Mesenchymal stem cell (in vitro differentiated cells and primary cell): Measurements from ENCODE around the gene POLR2H.

ENCODE experiments used
- DNase-seq: peaks from one replicate; pipeline ENCODE4 v3.0.0-alpha.2; 2013
- H2AFZ ChIP-seq: one replicate; pipeline ENCODE4 v1.6.1; 2013; ENCODE audit warnings: low read depth, mild to moderate bottlenecking, control low read depth, inconsistent platforms, low read length, moderate library complexity
- H2AK5ac ChIP-seq: 2 replicates; pipeline ENCODE4 v1.6.1; 2013; ENCODE audit warnings: low read length, moderate library complexity, mild to moderate bottlenecking, inconsistent platforms; ENCODE audit not compliant: severe bottlenecking
- H2BK120ac ChIP-seq: one replicate; pipeline ENCODE4 v1.6.1; 2013; ENCODE audit warnings: low read depth, mild to moderate bottlenecking, inconsistent platforms, low read length, moderate library complexity
- H2BK12ac ChIP-seq, 2 experiments: one replicate each; pipeline ENCODE4 v1.6.1; 2013; ENCODE audit warnings: inconsistent platforms in 2 of 2, low read length in 2 of 2, mild to moderate bottlenecking in 2 of 2, moderate library complexity in 2 of 2, control low read depth in 1 of 2
- H2BK15ac ChIP-seq: one replicate; pipeline ENCODE4 v1.6.1; 2013; ENCODE audit warnings: mild to moderate bottlenecking, low read depth, inconsistent platforms; ENCODE audit not compliant: poor library complexity, severe bottlenecking
- H2BK5ac ChIP-seq: 2 replicates; pipeline ENCODE4 v1.6.1; 2013; ENCODE audit warnings: low read depth, mild to moderate bottlenecking, low read length, control low read depth, inconsistent platforms; ENCODE audit not compliant: poor library complexity, severe bottlenecking
- H3K14ac ChIP-seq, 2 experiments: one replicate each; pipeline ENCODE4 v1.6.1; 2013; ENCODE audit warnings: inconsistent platforms in 2 of 2, low read length in 2 of 2, control low read depth in 1 of 2, mild to moderate bottlenecking in 1 of 2, moderate library complexity in 1 of 2
- H3K18ac ChIP-seq, 2 experiments: one replicate each; pipeline ENCODE4 v1.6.1; 2013; ENCODE audit warnings: inconsistent platforms in 2 of 2, low read length in 2 of 2, control low read depth in 1 of 2, low read depth in 1 of 2, mild to moderate bottlenecking in 1 of 2
- H3K23ac ChIP-seq, 2 experiments: one replicate each; pipeline ENCODE4 v1.6.1; 2013; ENCODE audit warnings: inconsistent platforms in 2 of 2, low read length in 2 of 2, mild to moderate bottlenecking in 2 of 2, moderate library complexity in 2 of 2, control low read depth in 1 of 2
- H3K27ac ChIP-seq: 2 replicates; pipeline ENCODE4 v1.5.1; 2013; ENCODE audit warnings: mild to moderate bottlenecking, moderate library complexity, low read length, control low read depth, inconsistent platforms; ENCODE audit not compliant: poor library complexity, severe bottlenecking
- H3K27me3 ChIP-seq, 2 experiments: 2 replicates each; pipeline versions ENCODE4 v1.6.1 to v1.7.0; 2013; ENCODE audit warnings: low read length in 2 of 2, mild to moderate bottlenecking in 2 of 2, moderate library complexity in 2 of 2, control low read depth in 1 of 2, inconsistent platforms in 1 of 2; ENCODE audit not compliant: control insufficient read depth in 1 of 2, insufficient read depth in 1 of 2
- H3K36me3 ChIP-seq, 2 experiments: 2 replicates each; pipeline versions ENCODE4 v1.6.1 to v1.7.0; 2013; ENCODE audit warnings: low read length in 2 of 2, control low read depth in 1 of 2, inconsistent platforms in 1 of 2, low read depth in 1 of 2, mild to moderate bottlenecking in 1 of 2; ENCODE audit not compliant: insufficient read depth in 2 of 2, control insufficient read depth in 1 of 2
- H3K4ac ChIP-seq, 2 experiments: one replicate each; pipeline ENCODE4 v1.6.1; 2013; ENCODE audit warnings: inconsistent platforms in 2 of 2, low read length in 2 of 2, mild to moderate bottlenecking in 2 of 2, moderate library complexity in 2 of 2, control low read depth in 1 of 2, low read depth in 1 of 2
- H3K4me1 ChIP-seq: 2 replicates; pipeline ENCODE4 v1.6.1; 2013; ENCODE audit warnings: low read depth, low read length, control low read depth; ENCODE audit not compliant: control insufficient read depth, insufficient read depth
- H3K4me2 ChIP-seq: 2 replicates; pipeline ENCODE4 v1.6.1; 2013; ENCODE audit warnings: low read length, mild to moderate bottlenecking, inconsistent platforms; ENCODE audit not compliant: poor library complexity, severe bottlenecking
- H3K4me3 ChIP-seq, 2 experiments: 2 replicates each; pipeline versions ENCODE4 v1.5.1 to v1.7.0; 2013; ENCODE audit warnings: low read length in 2 of 2, mild to moderate bottlenecking in 2 of 2, control low read depth in 1 of 2, low read depth in 1 of 2; ENCODE audit not compliant: insufficient read depth in 1 of 2
- H3K79me1 ChIP-seq: replicated peaks from 2 replicates; pipeline ENCODE4 v1.6.1; 2013; ENCODE audit warnings: mild to moderate bottlenecking, control low read depth, low read length, inconsistent platforms; ENCODE audit not compliant: poor library complexity, severe bottlenecking
- H3K9ac ChIP-seq: 2 replicates; pipeline ENCODE4 v1.7.0; 2013; ENCODE audit warnings: mild to moderate bottlenecking, low read length, moderate library complexity
- H3K9me3 ChIP-seq: 2 replicates; pipeline ENCODE4 v1.7.0; 2013; ENCODE audit warnings: mild to moderate bottlenecking, low read length; ENCODE audit not compliant: control insufficient read depth
- H4K8ac ChIP-seq: one replicate; pipeline ENCODE4 v1.6.1; 2013; ENCODE audit warnings: inconsistent platforms, mild to moderate bottlenecking, low read length, moderate library complexity
- H4K91ac ChIP-seq: one replicate; pipeline ENCODE4 v1.6.1; 2013; ENCODE audit warnings: mild to moderate bottlenecking, low read length, inconsistent platforms
- WGBS: methylation state at CpG from one replicate; pipeline ENCODE4 v1.1.7; 2013; ENCODE audit warnings: mixed read lengths; 5-methylcytosine and 5-hydroxymethylcytosine counted together

Gene POLR2H

DNA sequence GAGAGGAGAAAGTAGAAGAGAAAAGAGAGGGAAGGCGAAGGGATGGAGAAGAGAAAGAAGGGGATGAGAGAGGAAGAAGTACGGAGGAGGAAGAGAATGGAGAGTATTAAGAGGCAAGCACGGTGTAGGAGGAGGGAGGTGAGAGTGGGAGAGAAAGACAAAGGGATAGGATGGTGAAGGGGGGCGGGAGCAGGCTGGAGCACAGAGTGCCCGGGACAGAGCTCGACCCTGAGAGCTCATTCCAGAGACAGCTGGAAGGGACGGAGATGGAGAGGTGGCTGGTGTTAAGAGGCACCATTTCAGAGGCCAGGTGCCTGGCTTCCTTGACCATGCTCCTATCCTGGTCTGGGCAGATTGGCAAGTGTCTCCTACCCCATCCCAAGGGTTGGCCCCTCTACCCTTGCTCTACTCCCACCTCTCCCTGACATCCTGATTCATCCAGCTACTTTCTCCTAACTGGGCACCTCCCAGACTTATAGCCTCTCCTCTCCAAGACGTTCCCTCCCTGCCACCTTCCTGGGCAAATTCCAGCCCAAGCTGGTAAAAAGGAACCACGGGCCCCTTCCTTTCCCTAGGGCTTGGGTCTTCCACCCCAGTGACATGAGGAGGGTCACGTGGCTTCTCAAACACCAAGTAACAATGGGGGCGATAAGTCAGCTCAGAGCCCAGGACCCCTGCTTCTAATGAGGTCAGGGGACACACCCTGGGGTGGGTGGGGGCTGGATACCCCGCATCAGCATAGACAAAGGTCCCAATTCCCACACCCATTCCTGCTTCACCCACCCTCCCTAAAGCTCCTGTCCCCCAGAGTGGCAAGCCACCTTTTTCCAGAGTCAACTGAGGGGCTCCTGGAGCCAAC is 1.2 kb upstream of the POLR2H start:
- H4K91ac ChIP-seq: no peak overlapping the region
- H4K8ac ChIP-seq: no peak overlapping the region
- H3K14ac ChIP-seq: no peak overlapping the region
- peak overlapping the region; percentile 100 for H3K9ac ChIP-seq
- no peak overlapping the region for H2AK5ac ChIP-seq
- no peak overlapping the region for H2BK15ac ChIP-seq
- no peak overlapping the region for H2AFZ ChIP-seq
- H3K4me1 ChIP-seq: peaks cover 23% of the 10 kb centered on the region
- DNase-seq: no peak
- peak overlapping the region in 1 of 2 experiments; percentile 9 for H3K4ac ChIP-seq
- no peak overlapping the region for H2BK120ac ChIP-seq
- H3K36me3 ChIP-seq: peaks cover 32% of the 10 kb centered on the region in 2 experiments
- peak overlapping the region in 1 of 2 experiments; percentile 86 for H3K4me3 ChIP-seq
- H2BK5ac ChIP-seq: no peak overlapping the region
- no peak overlapping the region for H2BK12ac ChIP-seq
- H3K4me2 ChIP-seq: peak overlapping the region; percentile 98
- H3K23ac ChIP-seq: no peak overlapping the region
- WGBS: 69% methylated on average over 11 of the region's 12 CpGs
- no peaks in the 10 kb centered on the region for H3K9me3 ChIP-seq
- no peak overlapping the region for H3K18ac ChIP-seq
- no peaks in the 10 kb centered on the region for H3K27me3 ChIP-seq
- no peak overlapping the region for H3K27ac ChIP-seq
- peaks cover 22% of the 10 kb centered on the region for H3K79me1 ChIP-seq

DNA sequence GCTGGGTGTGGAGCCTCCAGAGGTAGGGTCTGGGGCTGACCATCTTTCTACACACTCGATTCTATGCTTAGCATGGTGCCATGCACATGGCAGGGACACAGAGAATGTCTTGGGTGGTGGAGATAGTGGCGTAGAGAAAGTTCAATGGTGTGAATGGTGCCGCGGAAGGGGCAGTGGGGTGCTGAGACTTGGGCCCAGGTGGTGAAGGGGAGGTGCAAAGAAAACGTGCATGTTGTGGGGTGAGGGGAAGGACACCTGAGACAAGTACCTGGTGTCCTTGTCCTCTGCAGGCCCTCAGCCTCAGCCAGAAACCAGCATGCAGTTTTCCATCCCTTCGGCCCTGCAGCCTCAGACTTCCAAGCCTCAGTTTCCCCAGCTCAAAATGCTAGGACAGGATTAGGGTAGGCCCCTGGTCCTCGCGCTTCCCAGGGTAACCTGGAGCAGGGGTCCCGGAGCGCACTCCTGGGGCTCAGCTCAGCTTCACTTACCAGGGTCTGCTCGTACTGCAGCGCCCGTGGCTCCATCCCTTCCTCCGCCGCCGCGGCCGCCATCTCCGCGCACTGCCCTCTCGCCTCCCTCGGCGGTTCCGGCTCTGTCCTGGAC is 480 bp upstream of the POLR2H start:
- no peak overlapping the region for H2BK12ac ChIP-seq
- DNase-seq: no peak
- H2BK5ac ChIP-seq: peak overlapping the region; percentile 53
- H3K14ac ChIP-seq: peak overlapping the region in 1 of 2 experiments; percentile 95
- peaks cover 23% of the 10 kb centered on the region for H3K79me1 ChIP-seq
- WGBS: 25% methylated on average over 14 of the region's 24 CpGs
- H2BK120ac ChIP-seq: peak overlapping the region; percentile 64
- peak overlapping the region; percentile 24 to 54 for H3K4ac ChIP-seq
- peak overlapping the region; percentile 76 to 86 for H3K4me3 ChIP-seq
- H3K27me3 ChIP-seq: no peaks in the 10 kb centered on the region
- peak overlapping the region; percentile 98 for H3K4me2 ChIP-seq
- peak overlapping the region; percentile 100 for H3K9ac ChIP-seq
- no peaks in the 10 kb centered on the region for H3K9me3 ChIP-seq
- H2AK5ac ChIP-seq: no peak overlapping the region
- peak overlapping the region in 1 of 2 experiments; percentile 67 for H3K23ac ChIP-seq
- H4K91ac ChIP-seq: peak overlapping the region; percentile 82
- H3K18ac ChIP-seq: peak overlapping the region; percentile 81 to 86
- H3K27ac ChIP-seq: peak overlapping the region; percentile 38
- H4K8ac ChIP-seq: peak overlapping the region; percentile 85
- peak overlapping the region; percentile 36 for H2AFZ ChIP-seq
- peaks cover 30 to 31% of the 10 kb centered on the region in 2 experiments for H3K36me3 ChIP-seq
- H3K4me1 ChIP-seq: peaks cover 21% of the 10 kb centered on the region
- H2BK15ac ChIP-seq: peak overlapping the region; percentile 70

DNA sequence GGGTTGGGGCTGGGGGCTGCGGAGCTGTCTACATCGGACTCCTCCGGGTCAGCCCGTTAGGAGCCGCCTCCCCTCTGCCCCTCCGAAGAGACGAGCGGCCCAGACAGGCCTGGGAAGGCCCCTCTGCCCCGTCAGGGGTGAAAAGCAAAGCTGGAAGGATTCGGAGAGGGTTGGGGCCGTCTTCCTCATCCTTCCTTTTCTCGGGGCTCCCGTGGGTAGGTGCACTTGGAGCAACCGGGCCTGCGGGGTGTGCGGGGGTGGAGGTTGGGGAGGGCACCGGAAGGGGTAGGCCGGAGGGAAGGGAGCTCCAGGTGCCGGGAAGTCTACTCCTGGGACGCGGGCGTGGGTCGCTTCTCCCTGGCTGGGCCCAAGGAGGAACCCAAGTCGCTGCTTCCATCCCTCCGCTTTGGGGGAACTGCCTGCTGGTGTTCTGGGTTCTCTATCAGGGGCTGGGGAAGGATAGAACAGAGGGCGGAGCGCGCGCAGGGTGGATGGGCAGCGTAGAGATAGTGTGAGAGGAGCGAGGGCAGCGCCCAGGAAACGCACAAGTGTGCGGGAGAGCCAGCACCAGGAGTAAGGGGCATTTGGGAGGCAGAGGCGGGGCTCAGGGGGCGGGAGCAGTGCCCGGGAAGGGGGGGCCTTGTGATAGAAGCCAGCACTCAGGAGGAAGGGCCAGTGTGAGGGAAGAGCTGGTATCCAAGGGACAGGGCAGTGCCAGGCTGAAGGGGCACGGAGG is 590 bp downstream of the POLR2H start:
- Histone ChIP-seq H3K4me3 (peak overlapping the region; percentile 76 to 86), H3K27me3 (no peaks in the 10 kb centered on the region), H3K23ac (peak overlapping the region in 1 of 2 experiments; percentile 93)

More for the DNA sequence above, 590 bp downstream of the POLR2H start:
- WGBS: under 1% methylated on average over 38 of the region's 38 CpGs
- peaks cover 25% of the 10 kb centered on the region for H3K79me1 ChIP-seq
- peak overlapping the region; percentile 98 for H3K4me2 ChIP-seq
- no peak overlapping the region for H2AK5ac ChIP-seq
- peak overlapping the region; percentile 93 to 95 for H3K18ac ChIP-seq
- peak overlapping the region in 1 of 2 experiments; percentile 92 for H3K14ac ChIP-seq
- peak overlapping the region; percentile 100 for H3K9ac ChIP-seq
- peak overlapping the region; percentile 48 for H2AFZ ChIP-seq
- H2BK12ac ChIP-seq: peak overlapping the region in 1 of 2 experiments; percentile 45
- peaks cover 30 to 34% of the 10 kb centered on the region in 2 experiments for H3K36me3 ChIP-seq
- DNase-seq: no peak
- H3K27ac ChIP-seq: peak overlapping the region; percentile 97
- peak overlapping the region; percentile 84 to 97 for H3K4ac ChIP-seq
- H4K91ac ChIP-seq: peak overlapping the region; percentile 94
- H3K4me1 ChIP-seq: peaks cover 23% of the 10 kb centered on the region
- H2BK5ac ChIP-seq: peak overlapping the region; percentile 93
- peak overlapping the region; percentile 64 for H2BK120ac ChIP-seq
- peak overlapping the region; percentile 82 for H2BK15ac ChIP-seq
- peak overlapping the region; percentile 90 for H4K8ac ChIP-seq
- H3K9me3 ChIP-seq: no peaks in the 10 kb centered on the region
